Karpas-422 (cell line): Measurements from ENCODE around the gene TM4SF5. TPM values are rescaled to one million over a fixed set of nuclear protein-coding genes. Genes with fewer than 3 reads are reported as not detected.

Experiments
- DNase-seq: peaks from one replicate; pipeline ENCODE4 v3.0.0-alpha.2; 2015
- H2AFZ ChIP-seq: fragments of 200-600 bp; sonication (generic); 2 replicates; pipeline ENCODE4 v1.6.1; 2014; ENCODE audit warnings: antibody characterized with exemption, low read length, mixed read lengths
- H3K27ac ChIP-seq: fragments of 200-600 bp; sonication (generic); 2 replicates; pipeline ENCODE4 v1.5.1; 2014; ENCODE audit warnings: mild to moderate bottlenecking, low read length, moderate library complexity
- H3K27me3 ChIP-seq: fragments of 200-600 bp; sonication (generic); 2 replicates; pipeline ENCODE4 v1.6.1; 2014; ENCODE audit warnings: low read length, mixed read lengths
- H3K36me3 ChIP-seq: fragments of 200-600 bp; sonication (generic); 2 replicates; pipeline ENCODE4 v1.6.1; 2014; ENCODE audit warnings: low read length, mixed read lengths; ENCODE audit not compliant: insufficient read depth
- H3K4me1 ChIP-seq: fragments of 200-600 bp; sonication (generic); 2 replicates; pipeline ENCODE4 v1.6.1; 2014; ENCODE audit warnings: mild to moderate bottlenecking, low read length, mixed read lengths
- H3K4me2 ChIP-seq: fragments of 200-600 bp; sonication (generic); 2 replicates; pipeline ENCODE4 v1.6.1; 2014; ENCODE audit warnings: low read length, low read depth, mild to moderate bottlenecking; ENCODE audit not compliant: poor library complexity, severe bottlenecking
- H3K4me3 ChIP-seq: fragments of 200-600 bp; sonication (generic); 2 replicates; pipeline ENCODE4 v1.5.1; 2014; ENCODE audit warnings: mild to moderate bottlenecking, antibody characterized with exemption, low read length, mixed read lengths
- H3K79me2 ChIP-seq: fragments of 200-600 bp; sonication (generic); 2 replicates; pipeline ENCODE4 v1.6.1; 2014; ENCODE audit warnings: mild to moderate bottlenecking, low read length, mixed read lengths
- H3K9ac ChIP-seq: fragments of 200-600 bp; sonication (generic); 2 replicates; pipeline ENCODE4 v1.6.0; 2014; ENCODE audit warnings: low read length
- H3K9me2 ChIP-seq: fragments of 200-600 bp; sonication (generic), shearing (Covaris generic); replicated peaks from 2 replicates; pipeline ENCODE4 v1.6.0; 2014; ENCODE audit warnings: mild to moderate bottlenecking, low read length, moderate library complexity; ENCODE audit not compliant: insufficient read depth
- H3K9me3 ChIP-seq: fragments of 300-700, 200-600 bp; sonication (generic); 2 replicates; pipeline ENCODE4 v1.6.1; 2014; ENCODE audit warnings: low read length, mixed read lengths
- H4K20me1 ChIP-seq: fragments of 200-600 bp; sonication (generic); 2 replicates; pipeline ENCODE4 v1.6.1; 2014; ENCODE audit warnings: mild to moderate bottlenecking, antibody characterized with exemption, low read length, low read depth; ENCODE audit not compliant: insufficient read depth
- total RNA-seq: library from RNA; depleted of rRNA; stranded (reverse); fragments of >200 nt; shearing (Covaris generic); gene quantifications from 2 replicates; pipeline ENCODE4 v1.2.3, GENCODE V29; 2014; ENCODE audit warnings: low replicate concordance

Gene TM4SF5
- total RNA-seq, 1 experiment from 2014 or later, result not detected

DNA sequence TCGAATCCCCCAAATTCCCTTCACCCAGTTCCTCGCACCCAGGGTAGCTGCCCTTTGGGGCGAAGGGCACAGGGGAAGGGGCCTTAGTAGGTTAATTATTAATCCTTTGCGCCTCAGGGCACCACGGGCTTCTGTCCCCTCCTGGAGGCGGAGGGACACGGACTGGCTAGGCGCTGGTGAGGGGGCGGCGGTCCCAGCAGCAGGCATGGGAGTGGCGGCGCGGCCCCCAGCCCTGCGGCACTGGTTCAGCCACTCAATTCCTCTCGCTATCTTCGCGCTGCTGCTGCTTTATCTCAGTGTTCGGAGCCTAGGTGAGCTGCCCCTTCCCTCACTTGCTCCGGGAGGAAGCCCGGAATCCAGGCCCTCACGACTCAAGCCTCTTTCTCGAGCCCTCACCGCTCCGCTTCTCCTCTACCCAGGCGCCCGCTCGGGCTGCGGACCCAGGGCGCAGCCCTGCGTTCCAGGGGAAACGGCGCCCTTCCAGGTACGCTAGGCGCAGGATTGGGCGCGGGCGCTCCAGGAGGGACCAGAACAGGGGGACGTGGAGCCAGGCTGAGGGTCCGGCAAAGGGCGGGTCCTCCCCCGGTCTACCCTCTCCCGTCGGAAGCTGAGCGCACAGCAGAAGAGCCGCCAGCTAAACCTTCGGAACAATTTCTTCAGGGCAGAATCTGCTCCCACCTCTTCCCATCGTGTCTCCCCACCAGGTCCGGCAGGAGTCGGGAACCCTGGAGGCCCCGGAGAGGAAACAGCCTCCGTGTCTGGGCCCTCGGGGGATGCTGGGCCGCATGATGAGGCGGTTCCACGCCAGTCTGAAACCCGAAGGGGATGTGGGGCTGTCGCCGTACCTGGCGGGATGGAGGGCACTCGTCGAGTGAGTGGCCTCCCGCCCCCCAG, 17.4 kb downstream of the TM4SF5 start, which contains the start of gene GLTPD2:
Gene GLTPD2, plus strand, starts transcription at position 158 of the 894 bp plus-strand sequence. Its CDS starts 48 bp downstream, at position 206.
- peak within 1 kb of the TSS; percentile 78 for H3K9ac ChIP-seq
- H3K9me2 ChIP-seq, result no peaks in the 10 kb centered on the region
- H3K27me3 ChIP-seq, result no peaks in the 10 kb centered on the region
- DNase-seq, result no peak
- H4K20me1 ChIP-seq, result no peaks in the 10 kb centered on the region
- peak within 1 kb of the TSS; percentile 74 for H3K4me3 ChIP-seq
- H3K4me1 ChIP-seq, result peaks cover 18% of the 10 kb centered on the region
- no peaks in the 10 kb centered on the region for H3K79me2 ChIP-seq
- no peak within 1 kb of the TSS for H3K27ac ChIP-seq
- H2AFZ ChIP-seq, result peak within 1 kb of the TSS; percentile 96
- peak within 1 kb of the TSS; percentile 96 for H3K4me2 ChIP-seq
- no peaks in the 10 kb centered on the region for H3K9me3 ChIP-seq
- no peaks in the 10 kb centered on the region for H3K36me3 ChIP-seq

DNA sequence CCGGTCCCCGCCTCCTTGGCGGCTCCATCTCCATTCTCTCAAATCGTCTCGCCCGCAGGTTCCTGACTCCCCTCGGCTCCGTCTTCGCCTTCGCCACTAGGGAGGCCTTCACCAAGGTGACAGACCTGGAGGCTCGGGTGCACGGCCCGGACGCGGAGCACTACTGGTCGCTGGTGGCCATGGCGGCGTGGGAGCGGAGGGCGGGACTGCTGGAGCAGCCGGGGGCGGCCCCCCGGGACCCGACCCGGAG, 17.9 kb downstream of the TM4SF5 start:
- DNase-seq, result no peak
- H3K79me2 ChIP-seq, result no peaks in the 10 kb centered on the region
- no peak overlapping the region for H3K27ac ChIP-seq
- peaks cover 18% of the 10 kb centered on the region for H3K4me1 ChIP-seq
- H3K27me3 ChIP-seq, result no peaks in the 10 kb centered on the region
- H3K9me2 ChIP-seq, result no peaks in the 10 kb centered on the region
- no peaks in the 10 kb centered on the region for H3K9me3 ChIP-seq
- H3K9ac ChIP-seq, result peak overlapping the region; percentile 78
- no peaks in the 10 kb centered on the region for H4K20me1 ChIP-seq
- peak overlapping the region; percentile 96 for H3K4me2 ChIP-seq
- peak overlapping the region; percentile 96 for H2AFZ ChIP-seq
- H3K4me3 ChIP-seq, result peak overlapping the region; percentile 74
- H3K36me3 ChIP-seq, result no peaks in the 10 kb centered on the region

DNA sequence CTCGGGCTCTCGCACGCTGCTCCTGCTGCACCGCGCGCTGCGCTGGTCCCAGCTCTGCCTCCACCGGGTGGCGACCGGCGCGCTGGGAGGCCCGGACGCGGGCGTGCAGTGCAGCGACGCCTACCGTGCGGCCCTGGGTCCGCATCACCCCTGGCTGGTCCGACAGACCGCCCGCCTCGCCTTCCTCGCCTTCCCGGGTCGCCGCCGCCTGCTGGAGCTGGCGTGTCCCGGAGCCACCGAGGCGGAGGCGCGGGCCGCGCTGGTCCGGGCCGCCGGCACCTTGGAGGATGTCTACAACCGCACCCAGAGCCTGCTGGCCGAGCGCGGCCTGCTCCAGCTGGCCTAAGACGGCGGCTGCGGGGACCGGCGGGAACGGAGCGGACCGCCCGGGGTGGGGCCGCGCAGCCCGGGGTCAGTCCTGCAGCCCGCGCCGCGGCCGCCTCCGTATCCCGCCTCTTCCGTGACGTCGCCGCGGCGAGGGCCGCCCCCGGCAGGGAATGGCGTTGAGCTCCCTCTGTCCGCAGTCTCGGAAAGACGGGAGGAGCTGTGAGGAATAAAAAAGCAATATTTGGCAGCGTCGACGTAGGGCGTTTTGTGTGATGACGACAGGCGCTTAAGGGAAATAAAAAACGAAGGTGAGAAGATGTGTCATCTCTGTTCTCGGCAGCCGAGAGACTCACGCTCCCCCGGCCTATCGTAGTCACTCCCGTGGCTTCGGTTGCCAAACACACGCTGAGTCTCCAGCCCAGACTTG, 18.4 kb downstream of the TM4SF5 start:
- H3K27ac ChIP-seq, result no peak overlapping the region
- H3K36me3 ChIP-seq, result no peaks in the 10 kb centered on the region; the same call in 1 of the 2 replicates
- no peaks in the 10 kb centered on the region for H3K27me3 ChIP-seq
- peak overlapping the region; percentile 74 for H3K4me3 ChIP-seq
- no peaks in the 10 kb centered on the region for H3K79me2 ChIP-seq
- peak; percentile 91 for DNase-seq
- no peaks in the 10 kb centered on the region for H3K9me2 ChIP-seq
- H2AFZ ChIP-seq, result peak overlapping the region; percentile 96
- no peaks in the 10 kb centered on the region for H4K20me1 ChIP-seq
- peak overlapping the region; percentile 78 for H3K9ac ChIP-seq
- no peaks in the 10 kb centered on the region for H3K9me3 ChIP-seq
- H3K4me1 ChIP-seq, result peaks cover 18% of the 10 kb centered on the region
- peak overlapping the region; percentile 96 for H3K4me2 ChIP-seq

DNA sequence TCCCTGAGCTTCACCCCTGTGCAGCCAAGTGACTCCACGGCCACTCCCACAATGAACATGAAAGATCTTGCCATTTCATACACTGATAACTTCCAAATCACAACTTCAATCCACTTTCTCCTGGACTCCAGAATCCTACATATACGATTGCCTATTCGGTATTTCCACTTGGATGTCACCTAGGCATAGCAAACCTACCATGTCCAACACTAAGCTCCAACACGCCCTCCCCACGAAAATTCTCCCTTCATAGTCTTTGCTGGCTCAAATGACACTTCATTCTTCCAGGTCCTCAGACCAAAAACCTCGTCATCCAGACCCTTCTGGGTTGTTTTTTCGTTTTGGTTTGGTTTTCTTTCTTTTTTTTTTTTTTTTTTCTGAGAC, 19.0 kb downstream of the TM4SF5 start:
- Histone ChIP-seq H3K79me2 (no peaks in the 10 kb centered on the region), H3K36me3 (no peaks in the 10 kb centered on the region; the same call in 1 of the 2 replicates), H3K4me3 (peak overlapping the region; percentile 74), H3K4me2 (peak overlapping the region; percentile 96), H2AFZ (peak overlapping the region; percentile 96; the same call in 1 of the 2 replicates), H3K9ac (peak overlapping the region; percentile 78), H4K20me1 (no peaks in the 10 kb centered on the region), H3K9me3 (no peaks in the 10 kb centered on the region), H3K9me2 (no peaks in the 10 kb centered on the region), H3K4me1 (peaks cover 21% of the 10 kb centered on the region), H3K27ac (no peak overlapping the region), H3K27me3 (no peaks in the 10 kb centered on the region)
- no peak for DNase-seq

DNA sequence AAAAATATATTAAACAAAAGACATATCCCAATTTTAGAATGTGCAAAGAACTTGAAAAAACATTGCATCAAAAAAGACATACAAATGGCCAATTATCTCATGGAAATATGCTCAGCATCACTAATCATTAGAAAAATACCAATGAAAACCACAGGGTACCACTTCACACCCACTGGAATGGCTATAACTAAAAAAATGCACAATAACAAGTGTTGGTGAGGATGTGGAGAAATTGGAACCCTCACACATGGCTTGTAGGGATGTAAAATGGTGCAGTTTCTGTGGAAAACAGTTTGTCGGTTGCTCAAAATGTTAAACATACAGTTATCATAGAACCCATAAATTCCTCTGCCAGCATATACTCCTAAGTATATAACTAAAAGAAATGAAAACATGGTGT, 23.5 kb downstream of the TM4SF5 start:
- no peaks in the 10 kb centered on the region for H4K20me1 ChIP-seq
- peak overlapping the region; percentile 95; the same call in 1 of the 2 replicates for H3K4me3 ChIP-seq
- no peak overlapping the region for H3K9ac ChIP-seq
- H2AFZ ChIP-seq, result peak overlapping the region; percentile 69
- no peak overlapping the region for H3K27ac ChIP-seq
- H3K9me2 ChIP-seq, result no peaks in the 10 kb centered on the region
- no peaks in the 10 kb centered on the region for H3K27me3 ChIP-seq
- peak overlapping the region; percentile 77 for H3K4me2 ChIP-seq
- DNase-seq, result no peak
- H3K4me1 ChIP-seq, result peaks cover 19% of the 10 kb centered on the region
- H3K79me2 ChIP-seq, result peaks cover 17% of the 10 kb centered on the region
- peaks cover 12% of the 10 kb centered on the region for H3K36me3 ChIP-seq
- H3K9me3 ChIP-seq, result no peaks in the 10 kb centered on the region

DNA sequence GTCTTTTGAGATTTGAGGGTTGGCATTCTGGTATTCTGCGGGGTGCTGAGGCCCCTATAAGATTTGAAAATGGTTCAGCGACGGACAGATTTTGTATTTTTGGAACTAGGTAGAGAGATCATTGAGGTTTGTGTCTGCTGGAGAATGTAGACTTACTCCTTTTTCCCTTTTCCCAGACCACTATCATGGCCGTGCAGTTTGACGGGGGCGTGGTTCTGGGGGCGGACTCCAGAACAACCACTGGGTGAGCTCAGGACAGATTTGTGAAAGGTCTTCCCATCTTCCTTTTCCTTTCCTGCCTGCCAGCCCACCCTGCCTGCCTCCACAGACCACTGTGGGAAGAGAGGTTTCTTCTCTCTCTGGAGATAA, 24.9 kb downstream of the TM4SF5 start:
- peaks cover 12% of the 10 kb centered on the region for H3K36me3 ChIP-seq
- H3K27ac ChIP-seq, result peak overlapping the region; percentile 54; the same call in 1 of the 2 replicates
- no peaks in the 10 kb centered on the region for H4K20me1 ChIP-seq
- H3K79me2 ChIP-seq, result peaks cover 17% of the 10 kb centered on the region
- H3K4me3 ChIP-seq, result peak overlapping the region; percentile 95
- H3K9me2 ChIP-seq, result no peaks in the 10 kb centered on the region
- no peaks in the 10 kb centered on the region for H3K27me3 ChIP-seq
- H2AFZ ChIP-seq, result peak overlapping the region; percentile 69
- peaks cover 12% of the 10 kb centered on the region for H3K4me1 ChIP-seq
- peak; percentile 75 for DNase-seq
- H3K4me2 ChIP-seq, result peak overlapping the region; percentile 77
- H3K9ac ChIP-seq, result peak overlapping the region; percentile 89
- H3K9me3 ChIP-seq, result no peaks in the 10 kb centered on the region

DNA sequence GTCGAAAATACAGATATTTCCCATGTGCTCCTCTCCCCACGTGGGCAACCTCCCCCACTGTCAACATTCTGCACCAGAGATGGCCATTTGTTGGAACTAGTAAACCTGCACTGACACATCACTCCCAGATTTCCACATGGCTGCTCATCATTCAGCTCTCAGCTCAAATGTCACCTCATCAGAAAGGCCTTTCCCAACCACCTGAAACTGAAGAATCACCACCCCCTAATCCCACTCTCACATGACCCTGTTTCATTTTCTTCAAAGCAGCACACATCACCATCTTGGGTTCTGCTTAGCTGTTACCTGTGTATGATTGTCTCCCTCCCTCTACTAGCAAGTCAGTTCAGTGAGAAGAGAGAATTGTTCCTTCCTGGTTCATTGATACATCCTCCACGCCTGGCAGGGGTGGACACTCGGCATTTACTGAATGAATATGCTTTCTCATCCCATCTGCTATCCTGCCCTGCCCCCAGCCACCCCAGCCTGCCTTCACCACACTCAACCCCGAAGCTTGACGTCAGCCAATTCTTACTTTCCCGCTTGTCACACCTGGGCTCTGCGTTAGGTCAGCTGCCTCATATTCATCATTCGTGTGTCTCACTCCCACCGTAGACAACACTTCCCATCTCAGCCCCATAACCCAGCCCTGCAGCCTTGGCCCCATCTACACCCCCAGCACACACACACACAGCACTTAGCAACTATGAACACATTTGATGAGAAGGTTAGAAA, 28.9 kb downstream of the TM4SF5 start:
- no peak overlapping the region for H2AFZ ChIP-seq
- peaks cover 9% of the 10 kb centered on the region for H3K4me1 ChIP-seq
- no peak overlapping the region for H3K4me3 ChIP-seq
- H3K36me3 ChIP-seq, result peaks cover 12% of the 10 kb centered on the region
- H3K79me2 ChIP-seq, result peaks cover 17% of the 10 kb centered on the region
- H3K9me3 ChIP-seq, result no peaks in the 10 kb centered on the region
- H3K27me3 ChIP-seq, result no peaks in the 10 kb centered on the region
- H3K9ac ChIP-seq, result no peak overlapping the region
- no peaks in the 10 kb centered on the region for H4K20me1 ChIP-seq
- DNase-seq, result no peak
- no peaks in the 10 kb centered on the region for H3K9me2 ChIP-seq
- H3K4me2 ChIP-seq, result no peak overlapping the region
- no peak overlapping the region for H3K27ac ChIP-seq

DNA sequence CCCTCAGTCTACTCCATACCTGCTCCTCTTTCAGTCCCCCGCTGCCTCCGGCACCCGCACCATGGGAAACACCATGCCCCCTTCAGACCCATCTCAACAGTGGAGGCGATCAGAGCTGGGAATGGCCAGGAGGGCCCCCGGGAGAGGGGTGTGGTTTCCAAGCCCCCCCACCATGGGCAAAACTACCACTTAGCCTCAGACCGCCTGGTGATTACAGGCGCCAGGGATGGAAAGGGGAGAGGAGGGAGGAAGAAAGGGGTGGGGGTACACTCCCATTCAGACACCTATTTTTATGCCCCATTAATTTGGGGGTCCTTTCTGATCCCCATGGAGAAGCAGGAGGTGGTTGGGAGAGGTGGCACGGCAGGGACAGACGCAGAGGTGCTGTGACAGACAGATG, 30.5 kb downstream of the TM4SF5 start, which contains the start of gene C17orf114:
Gene C17orf114, minus strand, starts transcription at position 101 of the 400 bp plus-strand sequence.
- DNase-seq, result no peak

More for the DNA sequence above, 30.5 kb downstream of the TM4SF5 start, which contains the start of gene C17orf114:
- H3K4me1 ChIP-seq, result peaks cover 7% of the 10 kb centered on the region
- no peak within 1 kb of the TSS for H3K4me2 ChIP-seq
- no peak within 1 kb of the TSS for H3K4me3 ChIP-seq
- peaks cover 5% of the 10 kb centered on the region for H3K79me2 ChIP-seq
- H2AFZ ChIP-seq, result no peak within 1 kb of the TSS
- no peaks in the 10 kb centered on the region for H3K9me2 ChIP-seq
- no peaks in the 10 kb centered on the region for H3K9me3 ChIP-seq
- no peaks in the 10 kb centered on the region for H4K20me1 ChIP-seq
- H3K9ac ChIP-seq, result no peak within 1 kb of the TSS
- H3K27me3 ChIP-seq, result no peaks in the 10 kb centered on the region
- H3K36me3 ChIP-seq, result peaks cover 12% of the 10 kb centered on the region
- no peak within 1 kb of the TSS for H3K27ac ChIP-seq
